RWPE2 (cell line): ENCODE results near the gene LILRB2.
"Not testable (repeated sequence)": the region's sequence is repeated elsewhere in the genome, so short reads cannot be mapped to it uniquely, and the experiment has no call there.

ENCODE experiments used
- ATAC-seq: fragments of 200-7000 bp; cut with Tn5 transposase; 3 replicates; pipeline ENCODE4 v1.9.1; 2021; ENCODE audit warnings: low read depth
- DNase-seq: peaks from one replicate; pipeline ENCODE4 v3.0.0-alpha.2; 2020; ENCODE audit warnings: low spot score
- H3K27ac ChIP-seq: fragments of 450-650 bp; 2 replicates; pipeline ENCODE4 v1.5.1; 2017; ENCODE audit warnings: mild to moderate bottlenecking; ENCODE audit not compliant: poor library complexity, severe bottlenecking
- H3K27me3 ChIP-seq: fragments of 250-450 bp; sonication (Bioruptor Pico); 2 replicates; pipeline ENCODE4 v1.5.1; 2021; ENCODE audit warnings: mild to moderate bottlenecking, moderate library complexity; ENCODE audit not compliant: insufficient read depth, poor library complexity, severe bottlenecking
- H3K36me3 ChIP-seq: fragments of 250-450 bp; sonication (Bioruptor Pico); 2 replicates; pipeline ENCODE4 v1.5.1; 2020; ENCODE audit warnings: low read depth, mild to moderate bottlenecking, moderate library complexity
- H3K4me1 ChIP-seq: fragments of 250-450 bp; sonication (Bioruptor Pico); 2 replicates; pipeline ENCODE4 v1.5.1; 2021; ENCODE audit warnings: mild to moderate bottlenecking, moderate library complexity; ENCODE audit not compliant: insufficient read depth, poor library complexity, severe bottlenecking
- H3K4me3 ChIP-seq: fragments of 250-450 bp; sonication (Bioruptor Pico); 2 replicates; pipeline ENCODE4 v1.5.1; 2021; ENCODE audit warnings: mild to moderate bottlenecking, moderate library complexity; ENCODE audit not compliant: severe bottlenecking
- H3K9me3 ChIP-seq: fragments of 250-450 bp; sonication (Bioruptor Pico); 2 replicates; pipeline ENCODE4 v1.5.1; 2021; ENCODE audit warnings: mild to moderate bottlenecking, moderate library complexity; ENCODE audit not compliant: severe bottlenecking
- CTCF ChIP-seq: fragments of 450-650 bp; IDR thresholded peaks from one replicate; pipeline ENCODE4 v1.5.1; 2017; ENCODE audit warnings: mild to moderate bottlenecking, moderate library complexity; ENCODE audit not compliant: poor library complexity, severe bottlenecking

Gene LILRB2

DNA sequence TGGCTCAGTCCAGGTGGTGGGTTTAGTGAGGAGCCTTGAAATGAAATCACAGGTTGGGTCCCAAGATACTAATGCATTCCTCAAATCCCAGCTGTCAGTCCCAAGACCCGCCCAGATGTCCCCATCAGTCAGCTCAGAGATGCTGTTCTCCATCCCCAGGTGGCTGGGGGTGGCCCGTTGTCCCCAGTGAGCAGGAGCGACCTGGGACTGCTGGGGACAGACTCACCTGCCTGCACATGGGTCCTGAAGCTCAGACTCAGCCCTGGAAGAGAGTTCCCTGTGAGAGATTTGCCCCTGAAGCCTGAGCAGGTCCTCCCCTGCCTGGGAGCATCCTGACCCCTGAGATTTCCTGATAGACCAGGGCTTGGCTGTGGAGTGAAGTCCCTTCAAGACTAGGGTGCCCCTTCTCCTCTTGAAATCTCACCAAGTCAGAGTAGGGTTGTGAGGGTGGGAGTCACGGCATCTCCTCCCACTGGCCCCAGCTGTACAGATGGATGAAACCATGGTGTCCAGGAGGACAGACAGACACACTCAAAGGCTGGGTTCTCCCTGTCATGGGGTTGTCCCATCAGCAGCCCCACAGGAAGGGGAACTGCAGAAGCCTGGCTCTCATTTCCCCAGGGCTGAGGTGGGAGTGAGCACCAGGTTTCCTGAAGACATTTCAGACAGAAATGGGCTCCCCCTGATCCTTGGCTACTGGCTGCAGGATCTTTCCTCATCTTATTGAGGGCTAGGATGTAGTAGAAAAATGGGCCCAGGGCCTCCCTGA lies 17.6 kb upstream of the LILRB2 start:
- ATAC-seq, result no peak

DNA sequence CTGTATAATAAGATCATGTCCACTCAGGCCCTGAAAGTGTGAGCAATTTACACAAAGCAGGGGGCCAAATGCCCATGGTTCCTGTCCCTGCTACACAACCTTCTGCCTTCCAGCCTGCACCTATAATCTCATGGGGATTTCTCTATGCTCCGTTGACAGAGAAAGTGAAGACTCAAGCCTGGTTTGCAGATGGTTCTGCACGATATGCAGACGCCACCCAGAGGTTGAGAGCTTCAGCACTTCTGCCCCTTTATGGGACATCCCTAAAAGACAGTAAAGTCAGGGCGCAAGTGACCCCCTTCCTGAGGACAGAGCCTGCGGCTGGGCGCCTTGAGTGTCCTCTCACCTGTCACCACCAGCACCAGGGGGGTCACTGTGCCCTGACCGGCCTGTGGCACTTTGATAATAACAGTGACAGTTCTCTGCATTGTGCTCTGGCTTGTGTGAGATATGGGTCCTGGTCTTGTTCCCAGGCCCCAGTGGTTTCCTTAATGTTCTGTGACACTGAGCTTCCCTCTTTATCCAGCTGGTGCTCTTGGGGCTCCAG lies 16.9 kb upstream of the LILRB2 start:
- H3K27ac ChIP-seq, result no peak overlapping the region
- H3K4me1 ChIP-seq, result no peaks in the 10 kb centered on the region
- TF ChIP-seq CTCF, result no peak
- no peaks in the 10 kb centered on the region for H3K36me3 ChIP-seq
- DNase-seq (no peak), ATAC-seq (no peak)
- H3K27me3 ChIP-seq, result peaks cover 5% of the 10 kb centered on the region
- H3K9me3 ChIP-seq, result no peaks in the 10 kb centered on the region
- H3K4me3 ChIP-seq, result no peak overlapping the region

More for the DNA sequence above, 17.6 kb upstream of the LILRB2 start:
- no peak for DNase-seq
- H3K4me3 ChIP-seq, result no peak overlapping the region
- H3K36me3 ChIP-seq, result no peaks in the 10 kb centered on the region
- no peak overlapping the region for H3K27ac ChIP-seq
- H3K9me3 ChIP-seq, result no peaks in the 10 kb centered on the region
- H3K4me1 ChIP-seq, result no peaks in the 10 kb centered on the region
- peaks cover 5% of the 10 kb centered on the region for H3K27me3 ChIP-seq
- no peak for TF ChIP-seq CTCF

DNA sequence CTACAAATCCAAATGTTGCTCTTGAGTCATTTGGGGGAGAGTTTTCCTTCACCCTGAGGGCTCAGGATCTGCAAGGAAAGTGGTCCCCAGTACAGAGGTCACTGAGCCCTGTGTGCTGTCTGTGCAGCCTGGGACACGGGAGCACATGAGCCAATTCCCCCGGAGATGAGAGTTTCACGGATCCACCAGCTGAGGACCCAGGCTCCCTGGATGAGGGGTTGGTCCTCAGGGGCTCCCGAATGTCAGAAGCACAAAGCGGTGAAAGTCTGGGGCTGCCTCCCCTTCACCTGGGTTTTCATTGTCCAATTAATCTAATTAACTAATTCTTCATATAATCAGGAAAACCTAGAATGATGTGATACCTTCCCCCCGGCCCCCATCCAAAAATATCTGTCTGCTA lies 13.6 kb upstream of the LILRB2 start:
- Histone ChIP-seq H3K36me3 (no peaks in the 10 kb centered on the region), H3K27me3 (peaks cover 8% of the 10 kb centered on the region), H3K27ac (no peak overlapping the region), H3K4me3 (no peak overlapping the region), H3K4me1 (no peaks in the 10 kb centered on the region), H3K9me3 (no peaks in the 10 kb centered on the region)
- ATAC-seq, result no peak
- TF ChIP-seq CTCF, result no peak
- no peak for DNase-seq

GRCh38 chr19:54289160-54289559 lies 8.2 kb upstream of the LILRB2 start:
- H3K4me1 ChIP-seq, DNase-seq, H3K27ac ChIP-seq, H3K4me3 ChIP-seq, H3K27me3 ChIP-seq, H3K9me3 ChIP-seq, H3K36me3 ChIP-seq, ATAC-seq: not testable (repeated sequence)

- Histone ChIP-seq H3K27ac (no peak overlapping the region), H3K36me3 (no peaks in the 10 kb centered on the region), H3K27me3 (peaks cover 8% of the 10 kb centered on the region), H3K4me3 (no peak overlapping the region), H3K4me1 (no peaks in the 10 kb centered on the region), H3K9me3 (no peaks in the 10 kb centered on the region)
- no peak for ATAC-seq
- no peak for DNase-seq
- no peak for TF ChIP-seq CTCF
These were observed 6.5 kb upstream of the LILRB2 start for GRCh38 chr19:54287456-54287855.

GRCh38 chr19:54286283-54286682 lies 5.4 kb upstream of the LILRB2 start:
- ATAC-seq, H3K36me3 ChIP-seq, H3K4me3 ChIP-seq, H3K27ac ChIP-seq, DNase-seq, H3K9me3 ChIP-seq, H3K4me1 ChIP-seq: not testable (repeated sequence)
- H3K27me3 ChIP-seq, result peaks cover 10% of the 10 kb centered on the region

DNA sequence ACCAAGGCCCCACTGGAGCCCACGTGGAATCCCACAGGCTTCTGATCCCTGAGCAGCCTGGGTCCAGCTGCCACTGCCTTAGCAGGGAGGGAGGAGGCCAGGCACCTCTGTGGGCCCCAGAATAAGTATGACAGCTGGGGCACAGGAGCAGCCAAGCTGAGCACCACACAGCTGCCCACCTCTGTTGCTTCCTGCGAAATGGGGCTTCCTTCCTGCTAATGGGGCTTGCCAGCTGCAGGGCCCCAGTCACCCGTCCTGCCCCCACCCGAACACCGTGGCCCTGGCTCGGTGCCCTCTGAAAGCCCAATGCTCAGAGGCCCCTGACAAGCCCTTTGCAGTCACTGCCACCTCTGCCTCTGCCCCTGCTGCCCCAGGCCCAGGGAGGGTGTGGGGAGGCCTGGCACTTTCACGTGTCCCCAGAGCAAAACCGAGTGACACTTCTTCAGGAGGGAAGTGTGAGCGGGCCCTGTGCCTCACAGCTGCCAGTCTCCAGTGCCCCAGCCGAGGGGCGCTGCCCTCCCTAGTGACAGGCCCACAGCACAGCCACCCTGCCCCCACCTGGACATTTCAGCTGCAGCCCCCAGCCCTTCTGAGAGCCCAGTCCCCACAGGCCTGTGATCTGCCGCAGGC lies 4.6 kb upstream of the LILRB2 start:
- H3K4me3 ChIP-seq, H3K27me3 ChIP-seq, H3K4me1 ChIP-seq, H3K9me3 ChIP-seq, H3K27ac ChIP-seq, H3K36me3 ChIP-seq, DNase-seq, ATAC-seq: not testable (repeated sequence)
